K562 (cell line): Measurements from ENCODE around the gene REEP6. TPM values are rescaled to one million over a fixed set of nuclear protein-coding genes. Genes with fewer than 3 reads are reported as not detected.
"Not testable (repeated sequence)": the region's sequence is repeated elsewhere in the genome, so short reads cannot be mapped to it uniquely, and the experiment has no call there.

Experiments
- ATAC-seq: fragments of 200-7000 bp; cut with Tn5 transposase; 3 replicates; pipeline ENCODE4 v1.9.1; 2020; ENCODE audit warnings: moderate library complexity
- BruUV-seq: library from RNA; stranded (reverse); fragments of 400-500 nt; replicated peaks from 2 replicates; lab custom pipeline; 2021; lab: Mats Ljungman, UMichigan
- CTCF ChIA-PET: fragments of 300-600 bp; formaldehyde crosslinking; extraction: SDS; loops from one replicate; lab custom pipeline; 2021; ENCODE audit warnings: low intra/inter-chr PET ratio; lab: Yijun Ruan, JAX
- POLR2A ChIA-PET: fragments of 300-600, 350-650 bp; sonication (Branson Sonifier 250); formaldehyde crosslinking; extraction: SDS; loops from one replicate; lab custom pipeline; 2021; ENCODE audit warnings: antibody characterized with exemption, inconsistent platforms; lab: Yijun Ruan, JAX
- DNase-seq, 4 experiments: peaks; one replicate each; pipeline versions ENCODE4 v3.0.0 to v3.0.0-alpha.2; 2011 to 2018; ENCODE audit warnings: low spot score in 3 of 4, mixed read lengths in 3 of 4; ENCODE audit errors: extremely low read depth in 1 of 4
- FAIRE-seq: peaks from 2 replicates; lab custom pipeline; 2011; peaks lifted over from hg19 to GRCh38; lab: Jason Lieb, UNC
- H2AFZ ChIP-seq: 2 replicates; pipeline ENCODE4 v1.6.0; 2011; ENCODE audit warnings: low read depth, low read length, control low read depth, inconsistent platforms
- H3K27ac ChIP-seq: fragments of 200-600 bp; 3 replicates; pipeline ENCODE4 v1.8.0; 2011; ENCODE audit warnings: low read depth, mild to moderate bottlenecking, control low read depth, inconsistent platforms, low read length, moderate library complexity, mixed read lengths; ENCODE audit errors: extremely low read depth
- H3K27me3 ChIP-seq, 2 experiments: fragments of 300-600 bp in 1 of 2; 2 replicates in 1 of 2; 3 replicates in 1 of 2; pipeline versions ENCODE4 v1.6.0 to v1.8.0; 2011; ENCODE audit warnings: inconsistent platforms in 2 of 2, low read length in 2 of 2, mild to moderate bottlenecking in 1 of 2, mixed read lengths in 1 of 2, moderate library complexity in 1 of 2; ENCODE audit not compliant: control insufficient read depth in 2 of 2, insufficient read depth in 2 of 2
- H3K36me3 ChIP-seq: fragments of 300-600 bp; 3 replicates; pipeline ENCODE4 v1.8.0; 2011; ENCODE audit warnings: mild to moderate bottlenecking, low read length, inconsistent platforms; ENCODE audit not compliant: control insufficient read depth, insufficient read depth
- H3K4me1 ChIP-seq, 2 experiments: fragments of 200-600 bp in 1 of 2; replicated peaks in 1 of 2; 2 replicates in 1 of 2; 3 replicates in 1 of 2; pipeline versions ENCODE4 v1.5.1 to v1.8.0; 2011; ENCODE audit warnings: inconsistent platforms in 2 of 2, low read length in 2 of 2, mild to moderate bottlenecking in 1 of 2, mixed read lengths in 1 of 2, moderate library complexity in 1 of 2; ENCODE audit not compliant: control insufficient read depth in 2 of 2, insufficient read depth in 2 of 2
- H3K4me2 ChIP-seq: 2 replicates; pipeline ENCODE4 v1.6.1; 2011; ENCODE audit warnings: low read length, control low read depth, inconsistent platforms, mixed read lengths; ENCODE audit not compliant: insufficient read depth
- H3K4me3 ChIP-seq: fragments of 200-600 bp; sonication (generic), shearing (Covaris generic); 2 replicates; pipeline ENCODE4 v1.5.1; 2016; ENCODE audit warnings: control low read depth, inconsistent platforms
- H3K79me2 ChIP-seq: fragments of 200-600 bp; 3 replicates; pipeline ENCODE4 v1.8.0; 2011; ENCODE audit warnings: low read length, inconsistent platforms; ENCODE audit not compliant: control insufficient read depth, insufficient read depth
- H3K9ac ChIP-seq, 2 experiments: 2 replicates each; pipeline versions ENCODE4 v1.6.0 to v1.6.1; 2011; ENCODE audit warnings: low read depth in 2 of 2, low read length in 2 of 2, control low read depth in 1 of 2, inconsistent platforms in 1 of 2, mild to moderate bottlenecking in 1 of 2, mixed read lengths in 1 of 2; ENCODE audit not compliant: insufficient read depth in 1 of 2
- H3K9me1 ChIP-seq: one replicate; pipeline ENCODE4 v1.6.0; 2011; ENCODE audit warnings: inconsistent platforms, mild to moderate bottlenecking, low read length, moderate library complexity; ENCODE audit not compliant: control insufficient read depth, insufficient read depth
- H3K9me3 ChIP-seq: replicated peaks from 2 replicates; pipeline ENCODE4 v1.5.1; 2011; ENCODE audit warnings: low read depth, low read length, inconsistent platforms; ENCODE audit not compliant: control insufficient read depth, insufficient read depth
- H4K20me1 ChIP-seq: replicated peaks from 2 replicates; pipeline ENCODE4 v1.6.1; 2011; ENCODE audit warnings: low read length, inconsistent platforms, mixed read lengths; ENCODE audit not compliant: control insufficient read depth, insufficient read depth
- BCOR ChIP-seq: fragments of 450-650 bp; IDR thresholded peaks from 2 replicates; pipeline ENCODE4 v1.6.1; 2016
- CREB1 ChIP-seq, 2 experiments: sonication (generic) in 1 of 2; formaldehyde crosslinking in 1 of 2; IDR thresholded peaks; 2 replicates each; pipeline versions ENCODE4 v1.6.1 to v1.8.0; 2012 to 2022; ENCODE audit warnings: inconsistent platforms in 1 of 2, mild to moderate bottlenecking in 1 of 2, missing genetic modification reagents in 1 of 2, moderate library complexity in 1 of 2
- ZNF121 ChIP-seq: sonication (generic); formaldehyde crosslinking; conservative IDR thresholded peaks from 2 replicates; pipeline ENCODE4 v1.8.0; 2022; ENCODE audit warnings: missing genetic modification reagents
- WGBS: fragments of 100-300 bp; shearing (Covaris generic); methylation state at CpG from one replicate; pipeline ENCODE4 v1.1.6; 2016; ENCODE audit warnings: low coverage, mixed read lengths; ENCODE audit not compliant: insufficient coverage; ENCODE audit errors: missing lambda C conversion rate; 5-methylcytosine and 5-hydroxymethylcytosine counted together
- in situ Hi-C: fragments of 300-500 bp; cut with MboI; formaldehyde crosslinking; loops from 4 replicates; pipeline ENCODE4 v1.15.0; 2018; ENCODE audit warnings: inconsistent platforms, mixed read lengths
- intact Hi-C: fragments of 100-400 bp; cut with micrococcal nuclease; formaldehyde crosslinking; loops from 2 replicates; pipeline ENCODE4 v1.14.2; 2022
- polyA plus RNA-seq, 8 experiments: library from polyadenylated mRNA; depleted of rRNA in 4 of 8; stranded (reverse) in 5 of 8; unstranded in 3 of 8; fragments of >200 nt; fragmentation: Nextera tagmentation in 2 of 8; fragmentation: Illumina TruSeq in 1 of 8; extraction: Ambion mirVana in 2 of 8; extraction: Trizol in 1 of 8; gene quantifications; 2 replicates each; pipeline versions ENCODE4 v1.2.1 to v1.2.3, GENCODE V29; 2011 to 2014; ENCODE audit warnings: inconsistent platforms in 1 of 8, missing spikeins in 1 of 8
- total RNA-seq, 7 experiments: library from RNA; depleted of rRNA in 6 of 7; stranded (reverse); fragments of >200 nt in 6 of 7; fragmentation: Illumina TruSeq in 2 of 7; extraction: Trizol in 2 of 7; gene quantifications; 2 replicates each; pipeline versions ENCODE4 v1.2.1 to v1.2.3, GENCODE V29; 2011 to 2021; ENCODE audit warnings: low replicate concordance in 1 of 7

REEP6 gene
- total and polyA plus RNA-seq, 9 of the 15 experiments (the other 6 are each of a cell fraction or from before 2014, with no cell fraction given): 1.2 to 64.2 (median 12.7) TPM

DNA sequence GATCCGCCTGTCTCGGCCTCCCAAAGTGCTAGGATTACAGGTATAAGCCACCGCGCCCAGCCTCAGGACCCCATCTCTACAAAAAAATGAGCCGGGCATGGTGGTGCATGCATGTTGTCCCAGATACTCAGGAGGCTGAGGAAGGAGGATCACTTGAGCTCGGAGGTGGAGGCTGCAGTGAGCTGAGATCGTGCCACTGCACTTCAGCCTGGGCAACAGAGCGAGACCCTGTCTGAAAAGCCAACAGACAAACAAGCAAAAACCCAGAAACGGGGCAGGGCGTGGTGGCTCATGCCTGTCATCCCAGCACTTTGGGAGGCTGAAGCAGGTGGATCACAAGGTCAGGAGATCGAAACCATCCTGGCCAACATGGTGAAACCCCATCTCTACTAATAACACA is 39.9 kb downstream of the REEP6 start:
- DNase-seq, H2AFZ ChIP-seq, H4K20me1 ChIP-seq, H3K4me3 ChIP-seq, H3K4me2 ChIP-seq, FAIRE-seq, BruUV-seq, ATAC-seq, H3K9me1 ChIP-seq, H3K9ac ChIP-seq, CTCF ChIA-PET, H3K36me3 ChIP-seq, in situ Hi-C loops, H3K9me3 ChIP-seq, intact Hi-C loops, H3K27ac ChIP-seq, H3K79me2 ChIP-seq: not testable (repeated sequence)
- H3K4me1 ChIP-seq: peaks cover 0 to 32% of the 10 kb centered on the region in 2 experiments; a peak in 2 of 5 replicates
- 25% methylated on average over 9 of the region's 11 CpGs for WGBS
- POLR2A ChIA-PET: interaction anchor here (0.6 kb wide), 1 partner anchor 122 kb away, joined by 3 read pairs; no protein-coding TSS in a partner anchor
- H3K27me3 ChIP-seq: peaks cover 9 to 31% of the 10 kb centered on the region in 2 experiments; a peak in 2 of 5 replicates
- TF ChIP-seq BCOR: peak; percentile 46; the same call in 1 of the 2 replicates
- TF ChIP-seq ZNF121 (CRISPR knock-in tag): peak; percentile 96

DNA sequence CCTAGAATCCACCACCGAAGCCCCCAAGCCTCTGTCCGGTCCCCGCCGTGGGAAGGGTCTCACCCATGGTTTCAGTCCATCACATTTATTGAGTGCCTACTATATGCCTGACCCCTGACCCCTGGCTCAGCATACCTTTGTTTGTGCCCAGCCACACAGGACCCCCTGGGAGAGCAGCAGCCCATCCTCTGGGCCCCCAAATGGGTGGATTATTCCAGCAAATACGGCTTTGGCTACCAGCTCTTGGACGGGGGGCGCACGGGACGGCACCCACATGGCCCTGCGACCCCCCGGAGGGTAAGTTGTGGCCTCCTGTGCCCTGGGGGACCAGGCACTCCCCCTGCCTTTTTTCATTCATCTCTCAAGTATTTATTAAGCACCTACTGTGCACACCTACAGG is 40.6 kb downstream of the REEP6 start:
- Histone ChIP-seq H4K20me1 (no peaks in the 10 kb centered on the region), H2AFZ (no peak overlapping the region), H3K27me3 (peaks cover 9 to 27% of the 10 kb centered on the region in 2 experiments; a peak in 2 of 5 replicates), H3K79me2 (no peaks in the 10 kb centered on the region), H3K36me3 (no peaks in the 10 kb centered on the region), H3K4me1 (peaks cover 0 to 24% of the 10 kb centered on the region in 2 experiments; a peak in 2 of 5 replicates), H3K4me3 (no peak overlapping the region), H3K4me2 (no peak overlapping the region), H3K9me3 (no peaks in the 10 kb centered on the region), H3K9ac (no peak overlapping the region), H3K27ac (no peak overlapping the region), H3K9me1 (no peaks in the 10 kb centered on the region)
- ATAC-seq (no peak), FAIRE-seq (no peak), DNase-seq (no peak)
- in situ Hi-C loops: no loop called here
- POLR2A ChIA-PET: interaction anchor here (0.5 kb wide), 1 partner anchor 333 kb away, joined by 3 read pairs; no protein-coding TSS in a partner anchor
- BruUV-seq: no TSS peak
- intact Hi-C loops: no loop called here
- CTCF ChIA-PET: interaction anchor here (0.6 kb wide), 1 partner anchor 1123 kb away, joined by 3 read pairs; no protein-coding TSS in a partner anchor
- WGBS: 25% methylated on average over 11 of the region's 11 CpGs
- TF ChIP-seq CREB1 (IDR thresholded peaks at IDR 0.05): no peak
- no peak for TF ChIP-seq CREB1 (CRISPR knock-in tag; IDR thresholded peaks at IDR 0.05)
